K562 (cell line): Measurements from ENCODE around the gene SLC39A9. TPM values are rescaled to one million over a fixed set of nuclear protein-coding genes. Genes with fewer than 3 reads are reported as not detected.

Source experiments
- ATAC-seq: fragments of 200-7000 bp; cut with Tn5 transposase; 3 replicates; pipeline ENCODE4 v1.9.1; 2020; ENCODE audit warnings: moderate library complexity
- BruUV-seq: library from RNA; stranded (reverse); fragments of 400-500 nt; replicated peaks from 2 replicates; lab custom pipeline; 2021; lab: Mats Ljungman, UMichigan
- CTCF ChIA-PET: fragments of 300-600 bp; formaldehyde crosslinking; extraction: SDS; loops from one replicate; lab custom pipeline; 2021; ENCODE audit warnings: low intra/inter-chr PET ratio; lab: Yijun Ruan, JAX
- POLR2A ChIA-PET: fragments of 300-600, 350-650 bp; sonication (Branson Sonifier 250); formaldehyde crosslinking; extraction: SDS; loops from one replicate; lab custom pipeline; 2021; ENCODE audit warnings: antibody characterized with exemption, inconsistent platforms; lab: Yijun Ruan, JAX
- DNase-seq, 4 experiments: peaks; one replicate each; pipeline versions ENCODE4 v3.0.0 to v3.0.0-alpha.2; 2011 to 2018; ENCODE audit warnings: low spot score in 3 of 4, mixed read lengths in 3 of 4; ENCODE audit errors: extremely low read depth in 1 of 4
- FAIRE-seq: peaks from 2 replicates; lab custom pipeline; 2011; peaks lifted over from hg19 to GRCh38; lab: Jason Lieb, UNC
- H2AFZ ChIP-seq: 2 replicates; pipeline ENCODE4 v1.6.0; 2011; ENCODE audit warnings: low read depth, low read length, control low read depth, inconsistent platforms
- H3K27ac ChIP-seq: fragments of 200-600 bp; 3 replicates; pipeline ENCODE4 v1.8.0; 2011; ENCODE audit warnings: low read depth, mild to moderate bottlenecking, control low read depth, inconsistent platforms, low read length, moderate library complexity, mixed read lengths; ENCODE audit errors: extremely low read depth
- H3K27me3 ChIP-seq, 2 experiments: fragments of 300-600 bp in 1 of 2; 2 replicates in 1 of 2; 3 replicates in 1 of 2; pipeline versions ENCODE4 v1.6.0 to v1.8.0; 2011; ENCODE audit warnings: inconsistent platforms in 2 of 2, low read length in 2 of 2, mild to moderate bottlenecking in 1 of 2, mixed read lengths in 1 of 2, moderate library complexity in 1 of 2; ENCODE audit not compliant: control insufficient read depth in 2 of 2, insufficient read depth in 2 of 2
- H3K36me3 ChIP-seq: fragments of 300-600 bp; 3 replicates; pipeline ENCODE4 v1.8.0; 2011; ENCODE audit warnings: mild to moderate bottlenecking, low read length, inconsistent platforms; ENCODE audit not compliant: control insufficient read depth, insufficient read depth
- H3K4me1 ChIP-seq, 2 experiments: fragments of 200-600 bp in 1 of 2; replicated peaks in 1 of 2; 2 replicates in 1 of 2; 3 replicates in 1 of 2; pipeline versions ENCODE4 v1.5.1 to v1.8.0; 2011; ENCODE audit warnings: inconsistent platforms in 2 of 2, low read length in 2 of 2, mild to moderate bottlenecking in 1 of 2, mixed read lengths in 1 of 2, moderate library complexity in 1 of 2; ENCODE audit not compliant: control insufficient read depth in 2 of 2, insufficient read depth in 2 of 2
- H3K4me2 ChIP-seq: 2 replicates; pipeline ENCODE4 v1.6.1; 2011; ENCODE audit warnings: low read length, control low read depth, inconsistent platforms, mixed read lengths; ENCODE audit not compliant: insufficient read depth
- H3K4me3 ChIP-seq: fragments of 200-600 bp; sonication (generic), shearing (Covaris generic); 2 replicates; pipeline ENCODE4 v1.5.1; 2016; ENCODE audit warnings: control low read depth, inconsistent platforms
- H3K79me2 ChIP-seq: fragments of 200-600 bp; 3 replicates; pipeline ENCODE4 v1.8.0; 2011; ENCODE audit warnings: low read length, inconsistent platforms; ENCODE audit not compliant: control insufficient read depth, insufficient read depth
- H3K9ac ChIP-seq, 2 experiments: 2 replicates each; pipeline versions ENCODE4 v1.6.0 to v1.6.1; 2011; ENCODE audit warnings: low read depth in 2 of 2, low read length in 2 of 2, control low read depth in 1 of 2, inconsistent platforms in 1 of 2, mild to moderate bottlenecking in 1 of 2, mixed read lengths in 1 of 2; ENCODE audit not compliant: insufficient read depth in 1 of 2
- H3K9me1 ChIP-seq: one replicate; pipeline ENCODE4 v1.6.0; 2011; ENCODE audit warnings: inconsistent platforms, mild to moderate bottlenecking, low read length, moderate library complexity; ENCODE audit not compliant: control insufficient read depth, insufficient read depth
- H3K9me3 ChIP-seq: replicated peaks from 2 replicates; pipeline ENCODE4 v1.5.1; 2011; ENCODE audit warnings: low read depth, low read length, inconsistent platforms; ENCODE audit not compliant: control insufficient read depth, insufficient read depth
- H4K20me1 ChIP-seq: replicated peaks from 2 replicates; pipeline ENCODE4 v1.6.1; 2011; ENCODE audit warnings: low read length, inconsistent platforms, mixed read lengths; ENCODE audit not compliant: control insufficient read depth, insufficient read depth
- ATF3 ChIP-seq, 2 experiments: fragments of 450-650 bp in 1 of 2; sonication (generic) in 1 of 2; formaldehyde crosslinking in 1 of 2; IDR thresholded peaks in 1 of 2; conservative IDR thresholded peaks in 1 of 2; 2 replicates each; pipeline versions ENCODE4 v1.6.1 to v1.8.1; 2016 to 2023; ENCODE audit warnings: mild to moderate bottlenecking in 2 of 2, moderate library complexity in 2 of 2, inconsistent platforms in 1 of 2, missing genetic modification reagents in 1 of 2
- CEBPB ChIP-seq: fragments of 450-650 bp; IDR thresholded peaks from 2 replicates; pipeline ENCODE4 v1.6.1; 2016; ENCODE audit warnings: missing genetic modification characterization, missing compliant biosample characterization
- CEBPG ChIP-seq, 3 experiments: fragments of 200-800 bp in 1 of 3; sonication (Bioruptor generic) in 1 of 3; sonication (generic) in 1 of 3; formaldehyde crosslinking in 1 of 3; IDR thresholded peaks in 2 of 3; conservative IDR thresholded peaks in 1 of 3; 2 replicates each; pipeline versions ENCODE4 v1.6.1 to v1.8.0; 2016 to 2022; ENCODE audit warnings: missing compliant biosample characterization in 2 of 3, missing genetic modification characterization in 2 of 3, mild to moderate bottlenecking in 1 of 3, missing genetic modification reagents in 1 of 3
- FOXP4 ChIP-seq: sonication (generic); formaldehyde crosslinking; IDR thresholded peaks from 2 replicates; pipeline ENCODE4 v1.8.0; 2022; ENCODE audit warnings: mild to moderate bottlenecking, missing genetic modification reagents, borderline replicate concordance
- GMEB1 ChIP-seq: fragments of 250-450 bp; sonication (Bioruptor Pico); IDR thresholded peaks from 2 replicates; pipeline ENCODE4 v1.4.0; 2020; ENCODE audit warnings: mild to moderate bottlenecking
- MLX ChIP-seq, 2 experiments: fragments of 450-650 bp in 1 of 2; sonication (generic) in 1 of 2; formaldehyde crosslinking; conservative IDR thresholded peaks; 2 replicates each; pipeline versions ENCODE4 v1.4.0 to v1.8.1; 2020 to 2022; ENCODE audit warnings: mild to moderate bottlenecking in 1 of 2, missing genetic modification reagents in 1 of 2
- NEUROD1 ChIP-seq: fragments of 150-350 bp; IDR thresholded peaks from 2 replicates; pipeline ENCODE4 v1.6.1; 2014; ENCODE audit warnings: borderline replicate concordance, low read length, low read depth; ENCODE audit not compliant: partially characterized antibody
- NFE2L1 ChIP-seq: fragments of 450-650 bp; IDR thresholded peaks from 2 replicates; pipeline ENCODE4 v1.6.1; 2016; ENCODE audit warnings: missing genetic modification characterization, low read depth, mild to moderate bottlenecking, missing compliant biosample characterization, moderate library complexity, borderline replicate concordance
- PPARD ChIP-seq: fragments of 250-450 bp; sonication (Bioruptor Pico); IDR thresholded peaks from 2 replicates; pipeline ENCODE4 v1.8.0; 2022; ENCODE audit warnings: inconsistent platforms, mild to moderate bottlenecking, moderate library complexity
- RFX1 ChIP-seq: fragments of 450-650 bp; IDR thresholded peaks from 2 replicates; pipeline ENCODE4 v1.6.1; 2016; ENCODE audit warnings: mild to moderate bottlenecking, moderate library complexity
- STAG1 ChIP-seq: sonication (generic); formaldehyde crosslinking; IDR thresholded peaks from 2 replicates; pipeline ENCODE4 v1.5.0; 2020; ENCODE audit warnings: missing genetic modification reagents, borderline replicate concordance
- ZNF239 ChIP-seq: fragments of 250-450 bp; sonication (Bioruptor Pico); IDR thresholded peaks from 2 replicates; pipeline ENCODE4 v1.4.0; 2020; ENCODE audit warnings: mild to moderate bottlenecking
- WGBS: fragments of 100-300 bp; shearing (Covaris generic); methylation state at CpG from one replicate; pipeline ENCODE4 v1.1.6; 2016; ENCODE audit warnings: low coverage, mixed read lengths; ENCODE audit not compliant: insufficient coverage; ENCODE audit errors: missing lambda C conversion rate; 5-methylcytosine and 5-hydroxymethylcytosine counted together
- in situ Hi-C: fragments of 300-500 bp; cut with MboI; formaldehyde crosslinking; loops from 4 replicates; pipeline ENCODE4 v1.15.0; 2018; ENCODE audit warnings: inconsistent platforms, mixed read lengths
- intact Hi-C: fragments of 100-400 bp; cut with micrococcal nuclease; formaldehyde crosslinking; loops from 2 replicates; pipeline ENCODE4 v1.14.2; 2022
- polyA plus RNA-seq, 8 experiments: library from polyadenylated mRNA; depleted of rRNA in 4 of 8; stranded (reverse) in 5 of 8; unstranded in 3 of 8; fragments of >200 nt; fragmentation: Nextera tagmentation in 2 of 8; fragmentation: Illumina TruSeq in 1 of 8; extraction: Ambion mirVana in 2 of 8; extraction: Trizol in 1 of 8; gene quantifications; 2 replicates each; pipeline versions ENCODE4 v1.2.1 to v1.2.3, GENCODE V29; 2011 to 2014; ENCODE audit warnings: inconsistent platforms in 1 of 8, missing spikeins in 1 of 8
- total RNA-seq, 7 experiments: library from RNA; depleted of rRNA in 6 of 7; stranded (reverse); fragments of >200 nt in 6 of 7; fragmentation: Illumina TruSeq in 2 of 7; extraction: Trizol in 2 of 7; gene quantifications; 2 replicates each; pipeline versions ENCODE4 v1.2.1 to v1.2.3, GENCODE V29; 2011 to 2021; ENCODE audit warnings: low replicate concordance in 1 of 7

Gene SLC39A9
- total and polyA plus RNA-seq, 9 of the 15 experiments (the other 6 are each of a cell fraction or from before 2014, with no cell fraction given), result 18.4 to 66.0 (median 32.5) TPM

GRCh38 chr14:69392481-69392880 lies 6.0 kb upstream of the SLC39A9 start (continued):
- TF ChIP-seq PPARD (CRISPR knock-in tag) (no peak), GMEB1 (CRISPR knock-in tag) (no peak), RFX1 (no peak), NFE2L1 (tag) (no peak), NEUROD1 (no peak), STAG1 (CRISPR knock-in tag) (no peak)

- no TSS peak for BruUV-seq
- Histone ChIP-seq H3K9me3 (no peaks in the 10 kb centered on the region), H3K36me3 (peaks cover 60% of the 10 kb centered on the region), H3K4me1 (peaks cover 0 to 8% of the 10 kb centered on the region in 2 experiments; a peak in 4 of 5 replicates), H2AFZ (no peak overlapping the region), H3K9ac (no peak overlapping the region), H3K27ac (no peak overlapping the region), H3K27me3 (no peaks in the 10 kb centered on the region), H3K9me1 (no peaks in the 10 kb centered on the region), H4K20me1 (peaks cover 5% of the 10 kb centered on the region; the same call in 1 of the 2 replicates), H3K4me3 (no peak overlapping the region), H3K79me2 (peaks cover 98% of the 10 kb centered on the region), H3K4me2 (no peak overlapping the region)
- in situ Hi-C loops (no loop called here), intact Hi-C loops (loop anchor here (5.0 kb wide), 1 partner anchor 66 kb away; no protein-coding TSS in a partner anchor)
- FAIRE-seq, result no peak
- CTCF ChIA-PET, result no interaction called here
- WGBS, result 79% methylated on average over 4 of the region's 4 CpGs
- DNase-seq, result no peak
- TF ChIP-seq CEBPG (CRISPR knock-in tag; IDR thresholded peaks at IDR 0.05) (no peak), CEBPG (tag; conservative IDR thresholded peaks at IDR 0.05 in 1 of 2, IDR thresholded peaks at IDR 0.05 in 1 of 2) (peak in 1 of 2 experiments; percentile 60; a peak in 2 of 4 replicates), ATF3 (IDR thresholded peaks at IDR 0.05) (peak; percentile 45; the same call in 1 of the 2 replicates), ATF3 (CRISPR knock-in tag; conservative IDR thresholded peaks at IDR 0.05) (no peak), MLX (CRISPR knock-in tag; conservative IDR thresholded peaks at IDR 0.05) (no peak), CEBPB (tag) (0 out of 2 replicates have a peak, but pooled peaks have one; percentile 9), FOXP4 (CRISPR knock-in tag) (no peak), ZNF239 (CRISPR knock-in tag) (no peak)
- POLR2A ChIA-PET, result interaction anchor here (1.0 to 2.7 kb wide), 3 partner anchors 9 to 371 kb away, joined by 3 to 15 read pairs (median 10); partner anchors contain the start of gene SRSF5
- no peak for ATAC-seq
Measured at GRCh38 chr14:69395929-69396328, 2.6 kb upstream of the SLC39A9 start.
